ENCODE data around the gene MPZL2. TPM values are rescaled to one million over a fixed set of nuclear protein-coding genes. Genes with fewer than 3 reads are reported as not detected.

MPZL2 gene
- total and polyA plus RNA-seq, 7 donors, result 1.0 to 8.1 (median 3.4) TPM

DNA sequence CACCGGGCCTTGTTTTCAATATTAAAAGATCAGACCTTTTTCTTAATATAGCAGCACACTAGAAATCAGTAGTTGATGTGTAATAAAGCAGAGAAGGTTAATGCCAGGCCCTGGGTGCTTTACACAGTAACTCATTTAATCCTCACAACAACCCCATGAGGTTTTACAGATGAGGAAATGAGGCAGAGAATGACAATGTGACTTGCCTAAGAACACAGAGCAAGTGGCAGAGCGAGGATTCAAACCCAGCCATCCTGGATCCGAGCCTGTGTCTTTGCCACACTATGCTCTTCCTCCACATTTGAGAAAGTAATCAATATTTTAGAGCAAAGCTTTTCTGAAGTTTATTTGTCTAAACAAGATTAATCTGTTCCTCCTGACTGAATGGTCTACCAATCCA lies 46.5 kb downstream of the MPZL2 start:
- TF ChIP-seq, protein P1, sequence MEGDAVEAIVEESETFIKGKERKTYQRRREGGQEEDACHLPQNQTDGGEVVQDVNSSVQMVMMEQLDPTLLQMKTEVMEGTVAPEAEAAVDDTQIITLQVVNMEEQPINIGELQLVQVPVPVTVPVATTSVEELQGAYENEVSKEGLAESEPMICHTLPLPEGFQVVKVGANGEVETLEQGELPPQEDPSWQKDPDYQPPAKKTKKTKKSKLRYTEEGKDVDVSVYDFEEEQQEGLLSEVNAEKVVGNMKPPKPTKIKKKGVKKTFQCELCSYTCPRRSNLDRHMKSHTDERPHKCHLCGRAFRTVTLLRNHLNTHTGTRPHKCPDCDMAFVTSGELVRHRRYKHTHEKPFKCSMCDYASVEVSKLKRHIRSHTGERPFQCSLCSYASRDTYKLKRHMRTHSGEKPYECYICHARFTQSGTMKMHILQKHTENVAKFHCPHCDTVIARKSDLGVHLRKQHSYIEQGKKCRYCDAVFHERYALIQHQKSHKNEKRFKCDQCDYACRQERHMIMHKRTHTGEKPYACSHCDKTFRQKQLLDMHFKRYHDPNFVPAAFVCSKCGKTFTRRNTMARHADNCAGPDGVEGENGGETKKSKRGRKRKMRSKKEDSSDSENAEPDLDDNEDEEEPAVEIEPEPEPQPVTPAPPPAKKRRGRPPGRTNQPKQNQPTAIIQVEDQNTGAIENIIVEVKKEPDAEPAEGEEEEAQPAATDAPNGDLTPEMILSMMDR (IDR thresholded peaks at IDR 0.05), result no peak
- 96 to 99% (median 96%) methylated on average over 3 of the region's 3 CpGs for WGBS, 3 donors
- ATAC-seq (no peak), DNase-seq (no peak)
- peaks cover 4 to 38% (median 4%) of the 10 kb centered on the region in 3 donors for H3K27me3 ChIP-seq (ENCODE audit: insufficient read depth in 3 of 3, low read length in 2 of 3)
- no peaks in the 10 kb centered on the region for H3K4me1 ChIP-seq
- H3K4me3 ChIP-seq, result no peak overlapping the region
- no peak overlapping the region for H3K27ac ChIP-seq
- H3K36me3 ChIP-seq (ENCODE audit: insufficient read depth in 1 of 2, low read depth in 1 of 2), result no peaks in the 10 kb centered on the region
- H3K9me3 ChIP-seq, result no peaks in the 10 kb centered on the region
- intact Hi-C loops (cut with DNase I), result no loop called here

DNA sequence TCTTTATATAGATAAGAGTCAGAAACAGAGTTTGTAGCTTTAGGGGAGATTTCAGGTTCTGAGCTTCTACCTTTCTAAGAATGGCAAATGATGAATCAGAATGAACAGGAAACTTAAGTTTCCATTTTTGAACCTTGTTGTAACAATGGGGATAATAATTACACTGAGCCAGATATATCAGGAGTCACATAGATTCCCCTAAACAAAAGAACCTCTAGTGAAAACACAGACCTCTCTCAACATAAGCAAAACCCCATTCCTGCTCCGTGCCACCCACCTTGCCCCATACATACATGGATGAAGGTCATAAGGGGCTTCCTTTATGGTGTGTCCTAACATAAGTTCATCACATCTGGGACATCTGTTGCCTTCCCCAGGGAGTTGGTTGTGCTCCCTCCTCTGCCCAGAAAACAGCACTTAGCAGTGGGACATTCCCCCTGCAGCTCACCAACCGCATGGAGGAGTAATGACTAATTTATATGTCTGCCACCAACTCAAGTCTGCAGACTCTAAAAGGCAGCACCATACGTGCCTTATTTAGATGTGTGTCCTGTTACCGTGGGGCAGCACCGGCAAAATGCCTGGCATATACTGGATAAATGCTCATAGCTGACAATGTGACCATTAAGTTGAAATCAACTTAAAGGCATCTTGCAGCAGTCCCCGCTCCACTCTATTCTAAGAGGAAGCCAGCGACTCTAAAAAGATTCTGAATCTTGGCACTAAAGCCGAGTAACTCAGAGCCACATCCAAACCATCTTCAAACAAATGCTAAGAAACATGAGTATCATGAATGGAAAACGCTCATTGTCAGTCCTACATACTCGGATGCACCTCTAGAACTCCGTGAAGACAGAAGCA lies 47.2 kb downstream of the MPZL2 start:
- WGBS, 3 donors, result 78 to 80% (median 78%) methylated on average over 11 of the region's 11 CpGs
- intact Hi-C loops (cut with DNase I), result no loop called here
- Histone ChIP-seq H3K27me3 (ENCODE audit: insufficient read depth in 3 of 3, low read length in 2 of 3) (peaks cover 4 to 30% (median 4%) of the 10 kb centered on the region in 3 donors), H3K9me3 (no peaks in the 10 kb centered on the region), H3K4me3 (no peak overlapping the region), H3K36me3 (ENCODE audit: insufficient read depth in 1 of 2, low read depth in 1 of 2) (no peaks in the 10 kb centered on the region), H3K27ac (no peak overlapping the region), H3K4me1 (no peaks in the 10 kb centered on the region)
- DNase-seq, result no peak
- ATAC-seq, result no peak
- TF ChIP-seq, protein P1 (IDR thresholded peaks at IDR 0.05), result no peak

DNA sequence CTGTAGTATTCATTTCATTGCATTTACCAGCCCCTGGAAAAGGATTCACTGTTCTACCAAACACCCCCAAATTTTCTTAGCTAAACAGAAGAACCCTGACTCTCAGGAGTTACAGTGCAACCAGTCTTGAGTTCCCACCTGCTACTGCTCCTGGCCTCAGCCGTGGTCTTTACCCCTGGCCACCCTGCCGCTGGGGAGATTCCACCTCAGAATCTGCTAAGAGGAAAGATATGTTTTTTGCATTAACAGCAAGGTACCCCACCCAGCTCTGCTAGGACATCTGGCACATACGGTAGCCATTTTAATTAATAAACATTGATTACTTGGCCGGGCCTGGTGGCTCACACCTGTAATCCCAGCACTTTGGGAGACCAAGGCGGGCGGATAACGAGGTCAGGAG lies 48.3 kb downstream of the MPZL2 start:
- H3K9me3 ChIP-seq, result no peaks in the 10 kb centered on the region
- H3K27me3 ChIP-seq (ENCODE audit: insufficient read depth in 3 of 3, low read length in 2 of 3), result peaks cover 1 to 23% (median 4%) of the 10 kb centered on the region in 3 donors
- no peaks in the 10 kb centered on the region for H3K36me3 ChIP-seq (ENCODE audit: insufficient read depth in 1 of 2, low read depth in 1 of 2)
- 83 to 87% (median 84%) methylated on average over 7 of the region's 7 CpGs for WGBS, 3 donors
- TF ChIP-seq, protein P1 (IDR thresholded peaks at IDR 0.05), result no peak
- no peak overlapping the region for H3K4me3 ChIP-seq
- intact Hi-C loops (cut with DNase I), result no loop called here
- DNase-seq (no peak), ATAC-seq (no peak)
- H3K4me1 ChIP-seq, result no peaks in the 10 kb centered on the region
- no peak overlapping the region for H3K27ac ChIP-seq

DNA sequence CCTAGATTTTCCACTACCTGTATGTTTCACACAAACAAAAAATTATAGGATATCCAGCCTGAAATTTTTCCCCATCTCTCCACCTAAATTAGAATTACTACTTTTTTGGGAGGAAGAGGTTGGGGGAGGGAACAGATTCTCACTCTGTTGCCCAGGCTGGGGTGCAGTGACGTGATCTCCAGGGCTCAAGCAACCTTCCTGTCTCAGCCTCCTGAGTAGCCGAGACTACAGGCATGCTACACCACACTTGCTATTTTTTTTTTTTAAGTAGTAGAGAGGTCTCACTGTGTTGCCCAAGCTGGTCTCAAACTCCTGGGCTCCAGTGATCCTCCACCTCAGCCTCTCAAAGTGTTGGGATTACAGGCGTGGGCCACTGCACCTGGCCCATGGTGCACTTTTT lies 48.8 kb downstream of the MPZL2 start:
- Histone ChIP-seq H3K27me3 (ENCODE audit: insufficient read depth in 3 of 3, low read length in 2 of 3) (peaks cover 4 to 25% (median 4%) of the 10 kb centered on the region in 3 donors), H3K4me1 (no peaks in the 10 kb centered on the region), H3K27ac (no peak overlapping the region), H3K4me3 (no peak overlapping the region), H3K36me3 (ENCODE audit: insufficient read depth in 1 of 2, low read depth in 1 of 2) (no peaks in the 10 kb centered on the region), H3K9me3 (no peaks in the 10 kb centered on the region)
- TF ChIP-seq, protein P1 (IDR thresholded peaks at IDR 0.05), result no peak
- WGBS, 3 donors, result 80 to 88% (median 81%) methylated on average over 3 of the region's 3 CpGs
- ATAC-seq (no peak), DNase-seq (no peak)
- intact Hi-C loops (cut with DNase I), result no loop called here
